Endothelial cell of umbilical vein (primary cell): Measurements from ENCODE around the gene TBC1D13. TPM values are rescaled to one million over a fixed set of nuclear protein-coding genes. Genes with fewer than 3 reads are reported as not detected.

ENCODE experiments used
- BruUV-seq: library from RNA; stranded (reverse); fragments of 400-500 nt; replicated peaks from 2 replicates; lab custom pipeline; 2021; lab: Mats Ljungman, UMichigan
- CTCF ChIA-PET: fragments of 300-600, 350-600 bp; sonication (Branson Sonifier 250); formaldehyde crosslinking; loops from one replicate; lab custom pipeline; 2021; ENCODE audit warnings: antibody characterized with exemption, inconsistent platforms; lab: Charles Lee
- POLR2A ChIA-PET: fragments of 300-600, 350-600 bp; sonication (Branson Sonifier 250); formaldehyde crosslinking; loops from one replicate; lab custom pipeline; 2021; ENCODE audit warnings: antibody characterized with exemption, inconsistent platforms; lab: Charles Lee
- DNase-seq: peaks from one replicate; pipeline ENCODE4 v3.0.0-alpha.2; 2011; ENCODE audit warnings: low read depth, low spot score
- FAIRE-seq: peaks from 2 replicates; lab custom pipeline; 2011; peaks lifted over from hg19 to GRCh38; lab: Jason Lieb, UNC
- H2AFZ ChIP-seq: 2 replicates; pipeline ENCODE4 v1.6.0; 2012; ENCODE audit warnings: low read depth, low read length, control low read depth, inconsistent platforms
- H3K27ac ChIP-seq: 2 replicates; pipeline ENCODE4 v1.5.1; 2011; ENCODE audit warnings: low read depth, mild to moderate bottlenecking, control low read depth, low read length, moderate library complexity; ENCODE audit not compliant: insufficient read depth
- H3K27me3 ChIP-seq, 2 experiments: 2 replicates each; pipeline versions ENCODE4 v1.6.0 to v1.6.1; 2011; ENCODE audit warnings: low read length in 2 of 2, mixed read lengths in 1 of 2; ENCODE audit not compliant: control insufficient read depth in 2 of 2, insufficient read depth in 2 of 2
- H3K36me3 ChIP-seq, 2 experiments: 2 replicates in 1 of 2; 3 replicates in 1 of 2; pipeline ENCODE4 v1.5.1; 2011; ENCODE audit warnings: low read length in 2 of 2, mild to moderate bottlenecking in 1 of 2, moderate library complexity in 1 of 2; ENCODE audit not compliant: control insufficient read depth in 2 of 2, insufficient read depth in 2 of 2; ENCODE audit errors: extremely low read depth in 1 of 2
- H3K4me1 ChIP-seq: 3 replicates; pipeline ENCODE4 v1.5.1; 2011; ENCODE audit warnings: mild to moderate bottlenecking, low read length; ENCODE audit not compliant: control insufficient read depth, insufficient read depth; ENCODE audit errors: extremely low read depth
- H3K4me2 ChIP-seq: 2 replicates; pipeline ENCODE4 v1.6.1; 2011; ENCODE audit warnings: low read length, control low read depth, mixed read lengths; ENCODE audit not compliant: insufficient read depth
- H3K4me3 ChIP-seq, 3 experiments: fragments of 200-600 bp in 1 of 3; sonication (generic), shearing (Covaris generic) in 1 of 3; replicated peaks in 1 of 3; 2 replicates each; pipeline ENCODE4 v1.5.1; 2011 to 2016; ENCODE audit warnings: control low read depth in 3 of 3, low read length in 3 of 3, mild to moderate bottlenecking in 2 of 3, inconsistent platforms in 1 of 3, low read depth in 1 of 3, moderate library complexity in 1 of 3; ENCODE audit not compliant: insufficient read depth in 1 of 3
- H3K79me2 ChIP-seq: 2 replicates; pipeline ENCODE4 v1.6.0; 2012; ENCODE audit warnings: low read length, inconsistent platforms; ENCODE audit not compliant: control insufficient read depth, insufficient read depth
- H3K9ac ChIP-seq: replicated peaks from 2 replicates; pipeline ENCODE3; 2011; ENCODE audit warnings: low read length, control low read depth; ENCODE audit not compliant: insufficient read depth; ENCODE audit errors: extremely low read depth
- H3K9me1 ChIP-seq: replicated peaks from 3 replicates; pipeline ENCODE4 v1.6.0; 2011; ENCODE audit warnings: mild to moderate bottlenecking, low read length; ENCODE audit not compliant: control insufficient read depth, insufficient read depth; ENCODE audit errors: extremely low read depth
- H3K9me3 ChIP-seq: replicated peaks from 2 replicates; pipeline ENCODE4 v1.5.1; 2012; ENCODE audit warnings: low read length, inconsistent platforms; ENCODE audit not compliant: control insufficient read depth, insufficient read depth
- H4K20me1 ChIP-seq: replicated peaks from 2 replicates; pipeline ENCODE3; 2011; ENCODE audit warnings: mild to moderate bottlenecking, low read length; ENCODE audit not compliant: control insufficient read depth, insufficient read depth; ENCODE audit errors: extremely low read depth
- CTCF ChIP-seq, 2 donors: IDR thresholded peaks; 1 replicate in 1 of 2; 2 replicates in 1 of 2; pipeline ENCODE4 v1.5.1; 2011; ENCODE audit warnings: low read length in 2 of 2, mild to moderate bottlenecking in 2 of 2, moderate library complexity in 2 of 2, control low read depth in 1 of 2, inconsistent platforms in 1 of 2, low read depth in 1 of 2; ENCODE audit not compliant: insufficient read depth in 1 of 2; ENCODE audit errors: extremely low read depth in 1 of 2
- EZH2 ChIP-seq: IDR thresholded peaks from 2 replicates; pipeline ENCODE4 v1.6.1; 2012; ENCODE audit warnings: borderline replicate concordance, low read depth, mild to moderate bottlenecking, moderate library complexity, low read length, inconsistent platforms; ENCODE audit not compliant: severe bottlenecking
- FOS ChIP-seq: IDR thresholded peaks from 2 replicates; pipeline ENCODE4 v1.6.1; 2011; ENCODE audit warnings: mild to moderate bottlenecking, low read length, moderate library complexity, borderline replicate concordance; ENCODE audit not compliant: insufficient read depth
- GATA2 ChIP-seq: IDR thresholded peaks from 2 replicates; pipeline ENCODE4 v1.7.0; 2011; ENCODE audit warnings: low read depth, mild to moderate bottlenecking, moderate library complexity, mixed read lengths, low read length; ENCODE audit not compliant: insufficient read length, insufficient read depth
- JUN ChIP-seq: IDR thresholded peaks from 2 replicates; pipeline ENCODE4 v1.6.1; 2011; ENCODE audit warnings: borderline replicate concordance, low read depth; ENCODE audit not compliant: insufficient read length, insufficient read depth
- MYC ChIP-seq: IDR thresholded peaks from one replicate; pipeline ENCODE4 v1.6.1; 2011; ENCODE audit warnings: mild to moderate bottlenecking, low read depth, low read length
- POLR2A ChIP-seq: IDR thresholded peaks from 2 replicates; pipeline ENCODE4 v1.6.1; 2012; ENCODE audit warnings: low read depth, mild to moderate bottlenecking, control low read depth, low read length
- POLR2AphosphoS5 ChIP-seq: IDR thresholded peaks from 2 replicates; pipeline ENCODE4 v1.6.1; 2012; ENCODE audit warnings: low read depth, mild to moderate bottlenecking, control low read depth, low read length, moderate library complexity; ENCODE audit not compliant: insufficient read depth
- dilution Hi-C: fragments of 300-500 bp; cut with MboI; formaldehyde crosslinking; loops from one replicate; pipeline ENCODE4 v1.15.0; 2019; ENCODE audit warnings: low sequenced_read_pairs; ENCODE audit not compliant: extremely low pct_ligation_motif_present
- intact Hi-C: fragments of 100-400 bp; cut with micrococcal nuclease; formaldehyde crosslinking; loops from one replicate; pipeline ENCODE4 v1.10.0; 2022
- polyA plus RNA-seq, 4 experiments: library from polyadenylated mRNA; depleted of rRNA in 3 of 4; stranded (reverse) in 3 of 4; unstranded in 1 of 4; fragments of >200 nt; gene quantifications; 2 replicates each; pipeline versions ENCODE4 v1.2.1 to v1.2.3, GENCODE V29; 2011 to 2012; ENCODE audit warnings: missing spikeins in 1 of 4
- total RNA-seq: library from RNA; stranded (reverse); gene quantifications from 2 replicates; pipeline ENCODE4 v1.2.3, GENCODE V29; 2021
- TF ChIP-seq, protein P1 (sequence below): IDR thresholded peaks from 2 replicates; pipeline ENCODE4 v1.6.1; 2011; ENCODE audit not compliant: insufficient read depth, insufficient read length

TBC1D13 gene
- total and polyA plus RNA-seq, 2 donors (not counting 3 experiments of a cell fraction or from before 2014, with no cell fraction given) = 35.1 to 41.9 TPM

- Histone ChIP-seq H3K4me2 (no peak overlapping the region), H3K27me3 (no peaks in the 10 kb centered on the region), H3K9ac (no peak overlapping the region), H4K20me1 (no peaks in the 10 kb centered on the region), H3K36me3 (no peaks in the 10 kb centered on the region), H3K9me3 (no peaks in the 10 kb centered on the region), H2AFZ (no peak overlapping the region), H3K9me1 (no peaks in the 10 kb centered on the region), H3K79me2 (peaks cover 13% of the 10 kb centered on the region), H3K4me1 (peaks cover 11% of the 10 kb centered on the region), H3K4me3 (no peak overlapping the region), H3K27ac (no peak overlapping the region)
- ChIA-PET CTCF (interaction anchor here (1.4 kb wide), 1 partner anchor 33 kb away, joined by 3 read pairs; the partner anchor contains the start of gene ENDOG), POLR2A (no interaction called here)
- no TSS peak for BruUV-seq
- no peak for FAIRE-seq
- intact Hi-C loops (loop anchor here (5.0 kb wide), 1 partner anchor 53 kb away; no protein-coding TSS in a partner anchor), dilution Hi-C loops (no loop called here)
- TF ChIP-seq GATA2 (no peak), POLR2AphosphoS5 (no peak), FOS (no peak), CTCF (IDR thresholded peaks at IDR 0.05; ENCODE audit: extremely low read depth in 1 of 2, insufficient read depth in 1 of 2, low read depth in 1 of 2, low read length in 2 of 2) (no peak), EZH2 (no peak), POLR2A (no peak), MYC (no peak), JUN (no peak)
- TF ChIP-seq, protein P1, sequence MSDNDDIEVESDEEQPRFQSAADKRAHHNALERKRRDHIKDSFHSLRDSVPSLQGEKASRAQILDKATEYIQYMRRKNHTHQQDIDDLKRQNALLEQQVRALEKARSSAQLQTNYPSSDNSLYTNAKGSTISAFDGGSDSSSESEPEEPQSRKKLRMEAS = no peak
- DNase-seq = no peak
Observed at GRCh38 chr9:128785427-128785826, 1.6 kb upstream of the TBC1D13 start.
